ENCODE measurements around the gene ZBTB4.

Gene ZBTB4

DNA sequence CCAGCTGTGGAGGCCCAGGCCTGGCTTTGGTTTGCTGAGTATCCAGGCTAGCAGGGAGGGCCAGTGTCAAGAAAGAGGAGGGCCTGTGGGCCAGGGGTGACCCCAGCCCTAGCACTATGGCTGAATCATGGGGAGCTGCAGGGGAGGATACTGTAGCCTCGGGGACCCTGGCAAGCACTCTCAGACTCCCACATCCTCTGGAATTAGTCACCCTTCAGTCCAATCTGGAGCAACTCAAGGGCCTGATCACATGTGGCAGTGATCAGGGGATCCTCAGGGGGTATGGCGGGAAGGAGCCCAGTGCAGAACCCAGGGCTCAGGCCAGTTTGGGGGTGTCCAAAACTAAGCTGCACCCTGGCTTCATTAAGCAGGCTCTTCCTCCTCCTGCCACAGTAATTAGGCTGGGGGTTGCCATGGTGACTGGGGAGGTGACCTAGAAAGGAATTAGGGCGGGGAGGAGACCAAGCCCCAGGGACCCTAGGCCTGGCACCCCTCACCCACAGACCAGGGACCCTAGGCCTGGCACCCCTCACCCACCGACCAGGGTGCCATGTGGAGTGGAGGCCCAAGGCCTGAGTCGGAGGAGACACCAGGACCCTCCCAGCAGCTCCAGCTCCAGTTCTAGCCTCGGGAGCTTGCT, 66.0 kb downstream of the ZBTB4 start:
- no peaks in the 10 kb centered on the region for H3K79me2 ChIP-seq (ENCODE audit: insufficient read depth, low read length)
- no peaks in the 10 kb centered on the region for H3K27me3 ChIP-seq (ENCODE audit: insufficient read depth, low read length, poor library complexity, severe bottlenecking)
- no peaks in the 10 kb centered on the region for H3K4me1 ChIP-seq (ENCODE audit: insufficient read depth, low read length, poor library complexity, severe bottlenecking)
- no peaks in the 10 kb centered on the region for H3K9me2 ChIP-seq (replicated peaks; ENCODE audit: low read depth, low read length)
- H3K9ac ChIP-seq (ENCODE audit: low read depth, low read length, poor library complexity, severe bottlenecking) = no peak overlapping the region
- no peaks in the 10 kb centered on the region for H3K9me3 ChIP-seq (ENCODE audit: insufficient read depth, low read depth, low read length)
- no peaks in the 10 kb centered on the region for H3F3A ChIP-seq (ENCODE audit: low read depth)
- H3K36me3 ChIP-seq (ENCODE audit: insufficient read depth, low read length) = no peaks in the 10 kb centered on the region
- no peak overlapping the region for H3K4me3 ChIP-seq (ENCODE audit: low read length, poor library complexity, severe bottlenecking)
- no peak overlapping the region for H2AFZ ChIP-seq (ENCODE audit: low read length)
- H3K4me2 ChIP-seq (ENCODE audit: low read depth, low read length, poor library complexity, severe bottlenecking) = no peak overlapping the region
- no peak for TF ChIP-seq EZH2phosphoT487 (IDR thresholded peaks at IDR 0.05; ENCODE audit: borderline replicate concordance)
- TF ChIP-seq, protein P1, sequence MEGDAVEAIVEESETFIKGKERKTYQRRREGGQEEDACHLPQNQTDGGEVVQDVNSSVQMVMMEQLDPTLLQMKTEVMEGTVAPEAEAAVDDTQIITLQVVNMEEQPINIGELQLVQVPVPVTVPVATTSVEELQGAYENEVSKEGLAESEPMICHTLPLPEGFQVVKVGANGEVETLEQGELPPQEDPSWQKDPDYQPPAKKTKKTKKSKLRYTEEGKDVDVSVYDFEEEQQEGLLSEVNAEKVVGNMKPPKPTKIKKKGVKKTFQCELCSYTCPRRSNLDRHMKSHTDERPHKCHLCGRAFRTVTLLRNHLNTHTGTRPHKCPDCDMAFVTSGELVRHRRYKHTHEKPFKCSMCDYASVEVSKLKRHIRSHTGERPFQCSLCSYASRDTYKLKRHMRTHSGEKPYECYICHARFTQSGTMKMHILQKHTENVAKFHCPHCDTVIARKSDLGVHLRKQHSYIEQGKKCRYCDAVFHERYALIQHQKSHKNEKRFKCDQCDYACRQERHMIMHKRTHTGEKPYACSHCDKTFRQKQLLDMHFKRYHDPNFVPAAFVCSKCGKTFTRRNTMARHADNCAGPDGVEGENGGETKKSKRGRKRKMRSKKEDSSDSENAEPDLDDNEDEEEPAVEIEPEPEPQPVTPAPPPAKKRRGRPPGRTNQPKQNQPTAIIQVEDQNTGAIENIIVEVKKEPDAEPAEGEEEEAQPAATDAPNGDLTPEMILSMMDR (conservative IDR thresholded peaks at IDR 0.05; ENCODE audit: low read length) = no peak
- no peaks in the 10 kb centered on the region for H4K20me1 ChIP-seq (ENCODE audit: insufficient read depth, low read length, poor library complexity, severe bottlenecking)

DNA sequence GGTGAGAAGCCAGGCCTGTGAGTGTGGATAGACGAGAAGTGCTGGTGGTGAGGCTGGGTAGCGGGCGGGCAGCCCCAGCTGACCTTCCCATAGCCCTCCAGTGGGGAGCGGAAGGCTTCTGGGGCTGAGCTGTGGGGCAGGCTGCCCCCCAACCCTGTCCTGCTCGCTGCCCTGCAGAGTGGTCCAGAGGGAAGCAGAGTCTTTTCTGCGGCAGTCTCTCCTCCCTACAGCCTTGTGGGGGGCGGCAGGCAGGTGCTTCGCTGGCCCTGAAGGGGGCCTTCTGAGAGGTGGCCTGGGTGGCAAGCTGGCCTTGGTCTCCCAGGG, 68.0 kb downstream of the ZBTB4 start:
- TF ChIP-seq, protein P1 (conservative IDR thresholded peaks at IDR 0.05; ENCODE audit: low read length) = no peak
- TF ChIP-seq EZH2phosphoT487 (IDR thresholded peaks at IDR 0.05; ENCODE audit: borderline replicate concordance) = no peak
- Histone ChIP-seq H3K79me2 (ENCODE audit: insufficient read depth, low read length) (no peaks in the 10 kb centered on the region), H3K9me2 (replicated peaks; ENCODE audit: low read depth, low read length) (no peaks in the 10 kb centered on the region), H3K4me2 (ENCODE audit: low read depth, low read length, poor library complexity, severe bottlenecking) (no peak overlapping the region), H3K4me1 (ENCODE audit: insufficient read depth, low read length, poor library complexity, severe bottlenecking) (no peaks in the 10 kb centered on the region), H4K20me1 (ENCODE audit: insufficient read depth, low read length, poor library complexity, severe bottlenecking) (no peaks in the 10 kb centered on the region), H3K36me3 (ENCODE audit: insufficient read depth, low read length) (no peaks in the 10 kb centered on the region), H3K27me3 (ENCODE audit: insufficient read depth, low read length, poor library complexity, severe bottlenecking) (no peaks in the 10 kb centered on the region), H3K9ac (ENCODE audit: low read depth, low read length, poor library complexity, severe bottlenecking) (no peak overlapping the region), H2AFZ (ENCODE audit: low read length) (no peak overlapping the region), H3K9me3 (ENCODE audit: insufficient read depth, low read depth, low read length) (no peaks in the 10 kb centered on the region), H3F3A (ENCODE audit: low read depth) (no peaks in the 10 kb centered on the region), H3K4me3 (ENCODE audit: low read length, poor library complexity, severe bottlenecking) (no peak overlapping the region)

DNA sequence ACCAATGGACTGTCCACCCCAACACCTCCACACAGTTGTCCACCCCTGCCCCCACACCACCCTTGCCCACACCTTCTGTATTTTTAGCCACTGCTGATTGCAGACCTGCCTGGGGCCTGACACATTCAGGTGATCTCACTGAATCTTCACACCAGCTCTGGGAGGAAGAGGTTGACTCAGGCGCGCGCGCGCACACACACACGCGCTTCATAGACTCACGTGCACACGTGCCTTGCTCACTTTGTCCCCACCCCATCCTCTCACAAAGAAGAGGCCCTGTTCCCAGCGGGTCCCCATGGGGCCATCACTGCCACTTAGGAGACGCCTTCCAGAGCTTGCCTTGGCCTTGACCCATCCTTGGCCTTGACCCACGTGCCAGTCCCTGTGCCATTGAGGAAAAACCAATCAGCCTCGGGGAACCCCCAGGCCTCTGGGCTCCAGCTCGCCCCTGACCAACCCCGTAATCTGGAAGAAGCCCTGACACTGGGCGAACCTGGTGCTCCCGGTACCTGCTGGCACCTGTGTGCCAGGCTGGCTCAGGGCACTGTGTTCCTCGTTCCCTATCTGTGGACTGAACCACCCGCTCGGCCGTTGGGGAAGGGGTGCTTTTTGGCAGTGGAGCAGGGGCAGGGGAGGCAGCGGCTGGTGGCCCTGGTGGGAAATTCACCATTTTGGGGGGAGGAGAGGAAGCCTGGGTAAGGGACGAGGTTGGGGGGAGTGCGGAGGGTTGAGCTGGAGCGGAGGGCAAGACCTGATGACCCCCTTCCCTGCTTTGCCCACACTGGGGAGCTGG, 68.6 kb downstream of the ZBTB4 start:
- Histone ChIP-seq H3K4me3 (ENCODE audit: low read length, poor library complexity, severe bottlenecking) (no peak overlapping the region), H3K9me2 (replicated peaks; ENCODE audit: low read depth, low read length) (no peaks in the 10 kb centered on the region), H3F3A (ENCODE audit: low read depth) (no peaks in the 10 kb centered on the region), H4K20me1 (ENCODE audit: insufficient read depth, low read length, poor library complexity, severe bottlenecking) (peaks cover under 1% of the 10 kb centered on the region), H3K9ac (ENCODE audit: low read depth, low read length, poor library complexity, severe bottlenecking) (no peak overlapping the region), H3K36me3 (ENCODE audit: insufficient read depth, low read length) (no peaks in the 10 kb centered on the region), H3K4me2 (ENCODE audit: low read depth, low read length, poor library complexity, severe bottlenecking) (no peak overlapping the region), H3K9me3 (ENCODE audit: insufficient read depth, low read depth, low read length) (no peaks in the 10 kb centered on the region), H3K79me2 (ENCODE audit: insufficient read depth, low read length) (no peaks in the 10 kb centered on the region), H3K27me3 (ENCODE audit: insufficient read depth, low read length, poor library complexity, severe bottlenecking) (no peaks in the 10 kb centered on the region), H2AFZ (ENCODE audit: low read length) (no peak overlapping the region), H3K4me1 (ENCODE audit: insufficient read depth, low read length, poor library complexity, severe bottlenecking) (peaks cover 2% of the 10 kb centered on the region)
- no peak for TF ChIP-seq EZH2phosphoT487 (IDR thresholded peaks at IDR 0.05; ENCODE audit: borderline replicate concordance)
- TF ChIP-seq, protein P1 (conservative IDR thresholded peaks at IDR 0.05; ENCODE audit: low read length) = no peak
